Left lung (tissue), 10 donors: ENCODE data around the gene YPEL3. TPM values are rescaled to one million over a fixed set of nuclear protein-coding genes. Genes with fewer than 3 reads are reported as not detected.
A peak's percentile ranks its signal among the peaks of the same experiment; 100 is the strongest.

Experiments used
- ATAC-seq: fragments of 200-7000 bp; cut with Tn5 transposase; one replicate; pipeline ENCODE4 v1.9.1; 2020; ENCODE audit warnings: moderate library complexity
- DNase-seq, 4 donors: peaks; one replicate each; pipeline ENCODE4 v3.0.0-alpha.2; 2013 to 2020
- H3K27ac ChIP-seq, 2 donors: fragments of 200-600 bp; sonication (generic) in 1 of 2; one replicate each; pipeline versions ENCODE4 v1.5.0 to v1.8.0; 2020 to 2021
- H3K27me3 ChIP-seq, 2 donors: fragments of 200-600 bp; sonication (generic) in 1 of 2; one replicate each; pipeline versions ENCODE4 v1.5.0 to v1.8.0; 2020 to 2021
- H3K36me3 ChIP-seq, 2 donors: fragments of 200-600 bp; sonication (generic) in 1 of 2; one replicate each; pipeline versions ENCODE4 v1.5.0 to v1.8.0; 2020 to 2021
- H3K4me1 ChIP-seq, 2 donors: fragments of 200-600 bp; one replicate each; pipeline ENCODE4 v1.8.0; 2021
- H3K4me3 ChIP-seq, 2 donors: fragments of 200-600 bp; sonication (generic) in 1 of 2; one replicate each; pipeline versions ENCODE4 v1.5.0 to v1.8.0; 2020 to 2021; ENCODE audit warnings: mild to moderate bottlenecking in 1 of 2
- H3K9me3 ChIP-seq, 2 donors: fragments of 200-600 bp; sonication (generic) in 1 of 2; one replicate each; pipeline versions ENCODE4 v1.5.0 to v1.8.0; 2020 to 2021
- CTCF ChIP-seq, 2 donors: fragments of 200-600 bp; sonication (generic) in 1 of 2; IDR thresholded peaks; one replicate each; pipeline versions ENCODE4 v1.5.0 to v1.8.0; 2021; ENCODE audit warnings: antibody characterized with exemption in 2 of 2
- intact Hi-C, 2 donors: fragments of 100-400 bp; cut with DNase I; formaldehyde crosslinking; loops; one replicate each; pipeline versions ENCODE4 v1.11.2 to v1.14.2; 2022
- polyA plus RNA-seq, 6 donors: library from polyadenylated mRNA; unstranded; fragments of 120-200 nt; gene quantifications; one replicate each; pipeline ENCODE4 v1.2.1, GENCODE V29; 2013; ENCODE audit not compliant: insufficient read length in 6 of 6
- total RNA-seq, 2 donors: library from RNA; stranded (reverse); fragmentation: NEBNext Ultra II Directional; extraction: Animal tissue kit (Norgen Biotek cat#: 25700); gene quantifications; one replicate each; pipeline ENCODE4 v1.2.1, GENCODE V29; 2021
- donor health status: DM: no; HTN: yes; CAD: no.
- donor health status: DM: no; HTN: no; CAD: no.

YPEL3 gene
- total and polyA plus RNA-seq, 8 donors: 48.8 to 79.5 (median 55.9) TPM

GRCh38 chr16:30091474-30092372 lies 4.3 kb downstream of the YPEL3 start, which contains the start of gene TBX6:
TBX6 (minus strand) TSS chr16:30091924; CDS start chr16:30091193, 731 bp downstream.
- peak within 1 kb of the TSS; percentile 89 to 95 for H3K27ac ChIP-seq
- no peaks in the 10 kb centered on the region for H3K27me3 ChIP-seq
- intact Hi-C loops: no loop called here
- DNase-seq (peak; percentile 91 to 99 (median 94)), ATAC-seq (peak; percentile 91)
- peaks cover 2 to 4% of the 10 kb centered on the region in 2 donors for H3K9me3 ChIP-seq
- H3K4me3 ChIP-seq: peak within 1 kb of the TSS; percentile 49 to 52
- peaks cover 0 to 14% of the 10 kb centered on the region in 2 donors for H3K36me3 ChIP-seq
- peak; percentile 82 for TF ChIP-seq CTCF (IDR thresholded peaks at IDR 0.05)
- H3K4me1 ChIP-seq: peaks cover 28 to 78% of the 10 kb centered on the region in 2 donors

- intact Hi-C loops: no loop called here
- ATAC-seq (no peak), DNase-seq (peak in 1 of 4 donors; percentile 80)
- peak overlapping the region in 1 of 2 donors; percentile 49 for H3K4me3 ChIP-seq
- TF ChIP-seq CTCF (IDR thresholded peaks at IDR 0.05): no peak
- H3K36me3 ChIP-seq: peaks cover 0 to 23% of the 10 kb centered on the region in 2 donors
- no peaks in the 10 kb centered on the region for H3K27me3 ChIP-seq
- H3K9me3 ChIP-seq: no peaks in the 10 kb centered on the region
- H3K27ac ChIP-seq: peak overlapping the region; percentile 26 to 95
- peaks cover 24 to 79% of the 10 kb centered on the region in 2 donors for H3K4me1 ChIP-seq
These were observed 5.2 kb downstream of the YPEL3 start for GRCh38 chr16:30090610-30091331.

GRCh38 chr16:30088832-30089624 lies 7.0 kb downstream of the YPEL3 start:
- DNase-seq: peak in 1 of 4 donors; percentile 61
- Histone ChIP-seq H3K4me1 (peaks cover 18 to 67% of the 10 kb centered on the region in 2 donors), H3K27ac (peak overlapping the region in 1 of 2 donors; percentile 69), H3K9me3 (no peaks in the 10 kb centered on the region), H3K36me3 (peaks cover 0 to 32% of the 10 kb centered on the region in 2 donors), H3K4me3 (no peak overlapping the region), H3K27me3 (no peaks in the 10 kb centered on the region)
- intact Hi-C loops: no loop called here
- ATAC-seq: no peak
- TF ChIP-seq CTCF (IDR thresholded peaks at IDR 0.05): no peak

- H3K4me3 ChIP-seq: no peak overlapping the region
- intact Hi-C loops: no loop called here
- ATAC-seq (no peak), DNase-seq (no peak)
- no peak for TF ChIP-seq CTCF (IDR thresholded peaks at IDR 0.05)
- no peaks in the 10 kb centered on the region for H3K9me3 ChIP-seq
- peaks cover 17 to 60% of the 10 kb centered on the region in 2 donors for H3K4me1 ChIP-seq
- no peaks in the 10 kb centered on the region for H3K27me3 ChIP-seq
- peaks cover 0 to 34% of the 10 kb centered on the region in 2 donors for H3K36me3 ChIP-seq
- H3K27ac ChIP-seq: peak overlapping the region in 1 of 2 donors; percentile 74
These were observed 7.7 kb downstream of the YPEL3 start for GRCh38 chr16:30088237-30088831.
